Omental fat pad (tissue), 4 donors: Measurements from ENCODE around the gene TCEA2. TPM values are rescaled to one million over a fixed set of nuclear protein-coding genes. Genes with fewer than 3 reads are reported as not detected.

ENCODE experiments used
- ATAC-seq: fragments of 150-250 bp; one replicate; pipeline ENCODE4 v1.9.1; 2016; ENCODE audit warnings: mild to moderate bottlenecking, moderate library complexity; ENCODE audit not compliant: low FRiP score
- DNase-seq: peaks from one replicate; pipeline ENCODE4 v3.0.0-alpha.2; 2019; ENCODE audit warnings: low spot score
- CTCF ChIP-seq, 3 donors: fragments of 450-650 bp; IDR thresholded peaks; one replicate each; pipeline ENCODE4 v1.5.1; 2016 to 2017; ENCODE audit warnings: antibody characterized with exemption in 3 of 3, mild to moderate bottlenecking in 3 of 3, moderate library complexity in 2 of 3
- total RNA-seq, 4 donors: library from RNA; depleted of rRNA; stranded (reverse); fragments of >200 nt; gene quantifications; one replicate each; pipeline ENCODE4 v1.1.0, GENCODE V29; 2016

Gene TCEA2
- total RNA-seq, 4 donors from 2014 or later, result 20.5 to 34.8 (median 23.4) TPM

- TF ChIP-seq CTCF (IDR thresholded peaks at IDR 0.05), result no peak
- no peak for ATAC-seq
- peak; percentile 13 for DNase-seq
These were observed 41.9 kb downstream of the TCEA2 start for GRCh38 chr20:64104667-64105451.

GRCh38 chr20:64105846-64106434, 42.9 kb downstream of the TCEA2 start:
- DNase-seq (peak; percentile 16), ATAC-seq (no peak)
- no peak for TF ChIP-seq CTCF (IDR thresholded peaks at IDR 0.05)

- ATAC-seq (no peak), DNase-seq (peak; percentile 7)
- TF ChIP-seq CTCF (IDR thresholded peaks at IDR 0.05), result no peak
These were observed 43.5 kb downstream of the TCEA2 start for GRCh38 chr20:64106435-64106961.

GRCh38 chr20:64106981-64107735, 44.2 kb downstream of the TCEA2 start, which contains the start of gene NPBWR2:
Gene NPBWR2 (minus strand): TSS chr20:64107565. CDS start chr20:64106831, 734 bp downstream.
- no peak for TF ChIP-seq CTCF (IDR thresholded peaks at IDR 0.05)
- ATAC-seq (no peak), DNase-seq (peak; percentile 16)

- DNase-seq (peak; percentile 14), ATAC-seq (no peak)
- no peak for TF ChIP-seq CTCF (IDR thresholded peaks at IDR 0.05)
These were observed 44.9 kb downstream of the TCEA2 start for GRCh38 chr20:64107736-64108457.
